Left ventricle myocardium inferior (tissue), 1 donor: ENCODE measurements around the gene PCDHA1. TPM values are rescaled to one million over a fixed set of nuclear protein-coding genes. Genes with fewer than 3 reads are reported as not detected.
"Not testable (repeated sequence)": the region's sequence is repeated elsewhere in the genome, so short reads cannot be mapped to it uniquely, and the experiment has no call there.

Experiments
- DNase-seq: peaks from one replicate; pipeline ENCODE4 v3.0.0-alpha.2; 2020
- H3K27ac ChIP-seq: fragments of 200-600 bp; replicated peaks from 2 replicates; pipeline ENCODE4 v1.8.0; 2021
- H3K27me3 ChIP-seq: fragments of 200-600 bp; 2 replicates; pipeline ENCODE4 v1.8.0; 2021; ENCODE audit warnings: low read depth
- H3K36me3 ChIP-seq: fragments of 200-600 bp; 2 replicates; pipeline ENCODE4 v1.8.0; 2021
- H3K4me1 ChIP-seq: fragments of 200-600 bp; 2 replicates; pipeline ENCODE4 v1.8.0; 2021
- H3K4me3 ChIP-seq: fragments of 200-600 bp; 2 replicates; pipeline ENCODE4 v1.8.0; 2021; ENCODE audit warnings: mild to moderate bottlenecking, moderate library complexity
- H3K9me3 ChIP-seq: fragments of 200-600 bp; replicated peaks from 2 replicates; pipeline ENCODE4 v1.8.0; 2021
- intact Hi-C: fragments of 100-400 bp; cut with micrococcal nuclease; formaldehyde crosslinking; loops from one replicate; pipeline ENCODE4 v1.11.0; 2022
- total RNA-seq: library from RNA; stranded (reverse); fragmentation: NEBNext Ultra II Directional; extraction: Animal tissue kit (Norgen Biotek cat#: 25700); gene quantifications from one replicate; pipeline ENCODE4 v1.2.1, GENCODE V29; 2021
- TF ChIP-seq, protein P1 (sequence below): fragments of 200-600 bp; IDR thresholded peaks from 2 replicates; pipeline ENCODE4 v1.8.0; 2021; ENCODE audit warnings: antibody characterized with exemption, mild to moderate bottlenecking, borderline replicate concordance
- donor health status: DM: no; HTN: yes; CAD: no; lungs with severe emphysema.

Gene PCDHA1
- total RNA-seq, 1 donor from 2014 or later, result not detected

DNA sequence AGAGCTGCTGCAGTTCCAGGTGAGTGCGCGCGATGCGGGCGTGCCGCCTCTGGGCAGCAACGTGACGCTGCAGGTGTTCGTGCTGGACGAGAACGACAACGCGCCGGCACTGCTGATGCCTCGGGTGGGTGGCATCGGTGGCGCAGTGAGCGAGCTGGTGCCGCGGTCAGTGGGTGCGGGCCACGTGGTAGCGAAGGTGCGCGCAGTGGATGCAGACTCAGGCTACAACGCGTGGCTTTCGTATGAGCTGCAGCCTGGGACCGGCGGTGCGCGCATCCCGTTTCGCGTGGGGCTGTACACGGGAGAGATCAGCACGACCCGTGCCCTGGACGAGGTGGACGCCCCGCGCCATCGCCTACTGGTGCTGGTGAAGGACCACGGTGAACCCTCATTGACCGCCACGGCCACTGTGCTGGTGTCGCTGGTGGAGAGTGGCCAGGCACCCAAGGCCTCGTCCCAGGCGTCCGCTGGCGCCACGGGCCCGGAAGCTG, 16.9 kb downstream of the PCDHA1 start:
- Histone ChIP-seq H3K4me3 (no peak overlapping the region), H3K27ac (no peak overlapping the region), H3K4me1 (no peaks in the 10 kb centered on the region), H3K9me3 (peaks cover 68% of the 10 kb centered on the region), H3K36me3 (no peaks in the 10 kb centered on the region), H3K27me3 (peaks cover 59% of the 10 kb centered on the region)
- TF ChIP-seq, protein P1, sequence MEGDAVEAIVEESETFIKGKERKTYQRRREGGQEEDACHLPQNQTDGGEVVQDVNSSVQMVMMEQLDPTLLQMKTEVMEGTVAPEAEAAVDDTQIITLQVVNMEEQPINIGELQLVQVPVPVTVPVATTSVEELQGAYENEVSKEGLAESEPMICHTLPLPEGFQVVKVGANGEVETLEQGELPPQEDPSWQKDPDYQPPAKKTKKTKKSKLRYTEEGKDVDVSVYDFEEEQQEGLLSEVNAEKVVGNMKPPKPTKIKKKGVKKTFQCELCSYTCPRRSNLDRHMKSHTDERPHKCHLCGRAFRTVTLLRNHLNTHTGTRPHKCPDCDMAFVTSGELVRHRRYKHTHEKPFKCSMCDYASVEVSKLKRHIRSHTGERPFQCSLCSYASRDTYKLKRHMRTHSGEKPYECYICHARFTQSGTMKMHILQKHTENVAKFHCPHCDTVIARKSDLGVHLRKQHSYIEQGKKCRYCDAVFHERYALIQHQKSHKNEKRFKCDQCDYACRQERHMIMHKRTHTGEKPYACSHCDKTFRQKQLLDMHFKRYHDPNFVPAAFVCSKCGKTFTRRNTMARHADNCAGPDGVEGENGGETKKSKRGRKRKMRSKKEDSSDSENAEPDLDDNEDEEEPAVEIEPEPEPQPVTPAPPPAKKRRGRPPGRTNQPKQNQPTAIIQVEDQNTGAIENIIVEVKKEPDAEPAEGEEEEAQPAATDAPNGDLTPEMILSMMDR, result no peak
- intact Hi-C loops, result no loop called here
- no peak for DNase-seq

DNA sequence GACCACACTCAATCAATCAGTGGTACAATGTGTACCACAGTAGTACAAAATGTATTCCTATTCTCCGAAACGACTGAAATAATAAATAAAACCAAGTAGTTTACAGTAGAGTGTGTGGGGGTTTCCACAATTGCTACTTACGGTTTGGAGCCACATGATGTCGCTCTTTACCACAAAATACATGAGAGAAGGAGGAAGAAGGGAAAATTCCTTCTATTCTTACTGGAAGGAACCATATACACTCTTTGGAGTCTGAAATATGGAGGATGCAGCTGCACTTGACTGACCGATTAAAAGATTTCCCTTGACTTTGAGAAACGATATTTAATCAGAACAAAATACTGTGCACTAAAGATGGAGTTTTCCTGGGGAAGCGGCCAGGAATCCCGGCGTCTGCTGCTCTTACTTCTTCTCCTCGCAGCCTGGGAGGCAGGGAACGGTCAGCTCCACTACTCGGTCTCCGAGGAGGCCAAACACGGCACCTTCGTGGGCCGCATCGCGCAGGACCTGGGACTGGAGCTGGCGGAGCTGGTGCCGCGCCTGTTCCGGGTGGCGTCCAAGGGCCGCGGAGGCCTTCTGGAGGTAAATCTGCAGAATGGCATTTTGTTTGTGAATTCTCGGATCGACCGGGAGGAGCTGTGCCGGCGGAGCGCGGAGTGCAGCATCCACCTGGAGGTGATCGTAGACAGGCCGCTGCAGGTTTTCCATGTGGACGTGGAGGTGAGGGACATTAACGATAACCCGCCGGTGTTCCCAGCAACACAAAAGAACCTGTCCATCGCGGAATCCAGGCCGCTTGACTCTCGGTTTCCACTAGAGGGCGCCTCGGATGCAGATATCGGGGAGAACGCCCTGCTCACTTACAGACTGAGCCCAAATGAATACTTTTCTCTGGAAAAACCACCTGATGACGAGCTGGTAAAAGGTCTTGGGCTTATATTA, 21.2 kb downstream of the PCDHA1 start, which contains the start of gene PCDHA4:
Gene PCDHA4 (plus strand): TSS at position 235 of the 942 bp plus-strand sequence.
- H3K9me3 ChIP-seq, result peaks cover 68% of the 10 kb centered on the region
- intact Hi-C loops, result no loop called here
- H3K27ac ChIP-seq, result no peak within 1 kb of the TSS
- TF ChIP-seq, protein P1, result peak; percentile 47
- no peaks in the 10 kb centered on the region for H3K36me3 ChIP-seq
- DNase-seq, result no peak
- H3K4me1 ChIP-seq, result no peaks in the 10 kb centered on the region
- peak within 1 kb of the TSS; percentile 59 for H3K4me3 ChIP-seq
- H3K27me3 ChIP-seq, result peaks cover 49% of the 10 kb centered on the region

DNA sequence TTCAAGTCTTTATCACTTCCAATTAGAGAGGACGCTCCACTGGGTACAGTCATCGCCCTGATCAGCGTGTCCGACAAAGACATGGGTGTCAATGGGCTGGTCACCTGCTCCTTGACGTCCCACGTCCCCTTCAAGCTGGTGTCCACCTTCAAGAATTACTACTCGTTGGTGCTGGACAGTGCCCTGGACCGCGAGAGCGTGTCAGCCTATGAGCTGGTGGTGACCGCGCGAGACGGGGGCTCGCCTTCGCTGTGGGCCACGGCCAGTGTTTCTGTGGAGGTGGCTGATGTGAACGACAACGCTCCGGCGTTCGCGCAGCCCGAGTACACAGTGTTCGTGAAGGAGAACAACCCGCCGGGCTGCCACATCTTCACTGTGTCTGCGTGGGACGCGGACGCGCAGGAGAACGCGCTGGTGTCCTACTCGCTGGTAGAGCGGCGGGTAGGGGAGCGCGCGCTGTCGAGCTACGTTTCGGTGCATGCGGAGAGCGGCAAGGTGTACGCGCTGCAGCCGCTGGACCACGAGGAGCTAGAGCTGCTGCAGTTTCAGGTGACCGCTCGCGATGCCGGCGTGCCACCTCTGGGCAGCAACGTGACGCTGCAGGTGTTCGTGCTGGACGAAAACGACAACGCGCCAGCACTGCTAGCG, 22.4 kb downstream of the PCDHA1 start:
- DNase-seq, intact Hi-C loops, H3K4me3 ChIP-seq, H3K4me1 ChIP-seq, H3K27ac ChIP-seq, H3K36me3 ChIP-seq: not testable (repeated sequence)
- H3K9me3 ChIP-seq, result peaks cover 61% of the 10 kb centered on the region
- H3K27me3 ChIP-seq, result peaks cover 36% of the 10 kb centered on the region

DNA sequence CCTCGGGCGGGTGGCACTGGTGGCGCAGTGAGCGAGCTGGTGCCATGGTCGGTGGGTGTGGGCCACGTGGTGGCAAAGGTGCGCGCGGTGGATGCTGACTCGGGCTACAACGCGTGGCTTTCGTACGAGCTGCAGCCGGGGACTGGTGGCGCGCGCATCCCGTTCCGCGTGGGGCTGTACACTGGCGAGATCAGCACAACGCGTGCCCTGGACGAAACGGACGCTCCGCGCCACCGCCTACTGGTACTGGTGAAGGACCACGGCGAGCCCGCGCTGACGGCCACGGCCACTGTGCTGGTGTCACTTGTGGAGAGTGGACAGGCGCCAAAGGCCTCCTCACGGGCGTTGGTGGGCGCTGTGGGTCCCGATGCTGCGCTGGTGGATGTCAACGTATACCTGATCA, 22.9 kb downstream of the PCDHA1 start:
- peaks cover 56% of the 10 kb centered on the region for H3K9me3 ChIP-seq
- no peak for DNase-seq
- peaks cover 33% of the 10 kb centered on the region for H3K27me3 ChIP-seq
- no peaks in the 10 kb centered on the region for H3K4me1 ChIP-seq
- intact Hi-C loops, result no loop called here
- H3K27ac ChIP-seq, result no peak overlapping the region
- H3K36me3 ChIP-seq, result no peaks in the 10 kb centered on the region
- TF ChIP-seq, protein P1, result no peak
- no peak overlapping the region for H3K4me3 ChIP-seq

DNA sequence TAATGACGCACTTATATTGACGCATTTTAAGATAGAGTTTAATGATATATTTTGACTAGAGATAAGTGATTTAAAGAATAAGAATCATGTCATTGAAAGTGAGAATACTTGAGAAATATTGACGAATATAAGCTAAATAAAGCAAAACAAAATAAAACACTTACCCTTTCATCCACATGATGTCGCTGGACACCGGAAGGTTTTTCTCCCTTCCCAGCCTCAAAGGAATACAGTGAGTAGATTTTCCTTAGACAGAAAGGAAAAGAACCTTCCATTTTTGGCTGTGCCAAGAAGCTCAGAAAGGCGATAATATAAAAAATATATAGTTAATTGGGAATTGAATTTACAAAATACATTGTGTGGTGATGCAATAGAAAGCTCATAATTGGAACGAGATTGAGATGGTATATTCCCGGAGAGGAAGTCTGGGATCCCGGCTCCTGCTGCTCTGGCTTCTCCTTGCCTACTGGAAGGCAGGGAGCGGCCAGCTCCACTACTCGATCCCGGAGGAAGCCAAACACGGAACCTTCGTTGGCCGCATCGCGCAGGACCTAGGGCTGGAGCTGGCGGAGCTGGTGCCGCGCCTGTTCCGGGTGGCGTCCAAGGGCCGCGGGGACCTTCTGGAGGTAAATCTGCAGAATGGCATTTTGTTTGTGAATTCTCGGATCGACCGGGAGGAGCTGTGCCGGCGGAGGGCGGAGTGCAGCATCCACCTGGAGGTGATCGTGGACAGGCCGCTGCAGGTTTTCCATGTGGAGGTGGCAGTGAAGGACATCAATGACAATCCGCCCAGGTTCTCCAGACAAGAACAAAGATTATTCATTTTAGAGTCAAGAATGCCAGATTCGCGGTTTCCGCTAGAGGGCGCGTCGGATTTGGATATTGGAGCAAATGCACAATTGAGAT, 35.7 kb downstream of the PCDHA1 start, which contains the start of gene PCDHA5:
Gene PCDHA5 (plus strand): TSS at position 239 of the 906 bp plus-strand sequence.
- no peak for DNase-seq
- intact Hi-C loops, result no loop called here
- H3K36me3 ChIP-seq, result no peaks in the 10 kb centered on the region
- H3K4me3 ChIP-seq, result no peak within 1 kb of the TSS
- no peaks in the 10 kb centered on the region for H3K4me1 ChIP-seq
- H3K9me3 ChIP-seq, result peaks cover 46% of the 10 kb centered on the region
- no peak within 1 kb of the TSS for H3K27ac ChIP-seq
- H3K27me3 ChIP-seq, result peaks cover 55% of the 10 kb centered on the region
- TF ChIP-seq, protein P1, result peak; percentile 39
